Endothelial cell of umbilical vein (primary cell): ENCODE results near the gene CRABP1. TPM values are rescaled to one million over a fixed set of nuclear protein-coding genes. Genes with fewer than 3 reads are reported as not detected.

Source experiments
- BruUV-seq: library from RNA; stranded (reverse); fragments of 400-500 nt; replicated peaks from 2 replicates; lab custom pipeline; 2021; lab: Mats Ljungman, UMichigan
- CTCF ChIA-PET: fragments of 300-600, 350-600 bp; sonication (Branson Sonifier 250); formaldehyde crosslinking; loops from one replicate; lab custom pipeline; 2021; ENCODE audit warnings: antibody characterized with exemption, inconsistent platforms; lab: Charles Lee
- POLR2A ChIA-PET: fragments of 300-600, 350-600 bp; sonication (Branson Sonifier 250); formaldehyde crosslinking; loops from one replicate; lab custom pipeline; 2021; ENCODE audit warnings: antibody characterized with exemption, inconsistent platforms; lab: Charles Lee
- DNase-seq: peaks from one replicate; pipeline ENCODE4 v3.0.0-alpha.2; 2011; ENCODE audit warnings: low read depth, low spot score
- FAIRE-seq: peaks from 2 replicates; lab custom pipeline; 2011; peaks lifted over from hg19 to GRCh38; lab: Jason Lieb, UNC
- H2AFZ ChIP-seq: 2 replicates; pipeline ENCODE4 v1.6.0; 2012; ENCODE audit warnings: low read depth, low read length, control low read depth, inconsistent platforms
- H3K27ac ChIP-seq: 2 replicates; pipeline ENCODE4 v1.5.1; 2011; ENCODE audit warnings: low read depth, mild to moderate bottlenecking, control low read depth, low read length, moderate library complexity; ENCODE audit not compliant: insufficient read depth
- H3K27me3 ChIP-seq, 2 experiments: 2 replicates each; pipeline versions ENCODE4 v1.6.0 to v1.6.1; 2011; ENCODE audit warnings: low read length in 2 of 2, mixed read lengths in 1 of 2; ENCODE audit not compliant: control insufficient read depth in 2 of 2, insufficient read depth in 2 of 2
- H3K36me3 ChIP-seq, 2 experiments: 2 replicates in 1 of 2; 3 replicates in 1 of 2; pipeline ENCODE4 v1.5.1; 2011; ENCODE audit warnings: low read length in 2 of 2, mild to moderate bottlenecking in 1 of 2, moderate library complexity in 1 of 2; ENCODE audit not compliant: control insufficient read depth in 2 of 2, insufficient read depth in 2 of 2; ENCODE audit errors: extremely low read depth in 1 of 2
- H3K4me1 ChIP-seq: 3 replicates; pipeline ENCODE4 v1.5.1; 2011; ENCODE audit warnings: mild to moderate bottlenecking, low read length; ENCODE audit not compliant: control insufficient read depth, insufficient read depth; ENCODE audit errors: extremely low read depth
- H3K4me2 ChIP-seq: 2 replicates; pipeline ENCODE4 v1.6.1; 2011; ENCODE audit warnings: low read length, control low read depth, mixed read lengths; ENCODE audit not compliant: insufficient read depth
- H3K4me3 ChIP-seq, 3 experiments: fragments of 200-600 bp in 1 of 3; sonication (generic), shearing (Covaris generic) in 1 of 3; replicated peaks in 1 of 3; 2 replicates each; pipeline ENCODE4 v1.5.1; 2011 to 2016; ENCODE audit warnings: control low read depth in 3 of 3, low read length in 3 of 3, mild to moderate bottlenecking in 2 of 3, inconsistent platforms in 1 of 3, low read depth in 1 of 3, moderate library complexity in 1 of 3; ENCODE audit not compliant: insufficient read depth in 1 of 3
- H3K79me2 ChIP-seq: 2 replicates; pipeline ENCODE4 v1.6.0; 2012; ENCODE audit warnings: low read length, inconsistent platforms; ENCODE audit not compliant: control insufficient read depth, insufficient read depth
- H3K9ac ChIP-seq: replicated peaks from 2 replicates; pipeline ENCODE3; 2011; ENCODE audit warnings: low read length, control low read depth; ENCODE audit not compliant: insufficient read depth; ENCODE audit errors: extremely low read depth
- H3K9me1 ChIP-seq: replicated peaks from 3 replicates; pipeline ENCODE4 v1.6.0; 2011; ENCODE audit warnings: mild to moderate bottlenecking, low read length; ENCODE audit not compliant: control insufficient read depth, insufficient read depth; ENCODE audit errors: extremely low read depth
- H3K9me3 ChIP-seq: replicated peaks from 2 replicates; pipeline ENCODE4 v1.5.1; 2012; ENCODE audit warnings: low read length, inconsistent platforms; ENCODE audit not compliant: control insufficient read depth, insufficient read depth
- H4K20me1 ChIP-seq: replicated peaks from 2 replicates; pipeline ENCODE3; 2011; ENCODE audit warnings: mild to moderate bottlenecking, low read length; ENCODE audit not compliant: control insufficient read depth, insufficient read depth; ENCODE audit errors: extremely low read depth
- CTCF ChIP-seq, 2 donors: IDR thresholded peaks; 1 replicate in 1 of 2; 2 replicates in 1 of 2; pipeline ENCODE4 v1.5.1; 2011; ENCODE audit warnings: low read length in 2 of 2, mild to moderate bottlenecking in 2 of 2, moderate library complexity in 2 of 2, control low read depth in 1 of 2, inconsistent platforms in 1 of 2, low read depth in 1 of 2; ENCODE audit not compliant: insufficient read depth in 1 of 2; ENCODE audit errors: extremely low read depth in 1 of 2
- EZH2 ChIP-seq: IDR thresholded peaks from 2 replicates; pipeline ENCODE4 v1.6.1; 2012; ENCODE audit warnings: borderline replicate concordance, low read depth, mild to moderate bottlenecking, moderate library complexity, low read length, inconsistent platforms; ENCODE audit not compliant: severe bottlenecking
- FOS ChIP-seq: IDR thresholded peaks from 2 replicates; pipeline ENCODE4 v1.6.1; 2011; ENCODE audit warnings: mild to moderate bottlenecking, low read length, moderate library complexity, borderline replicate concordance; ENCODE audit not compliant: insufficient read depth
- GATA2 ChIP-seq: IDR thresholded peaks from 2 replicates; pipeline ENCODE4 v1.7.0; 2011; ENCODE audit warnings: low read depth, mild to moderate bottlenecking, moderate library complexity, mixed read lengths, low read length; ENCODE audit not compliant: insufficient read length, insufficient read depth
- JUN ChIP-seq: IDR thresholded peaks from 2 replicates; pipeline ENCODE4 v1.6.1; 2011; ENCODE audit warnings: borderline replicate concordance, low read depth; ENCODE audit not compliant: insufficient read length, insufficient read depth
- MYC ChIP-seq: IDR thresholded peaks from one replicate; pipeline ENCODE4 v1.6.1; 2011; ENCODE audit warnings: mild to moderate bottlenecking, low read depth, low read length
- POLR2A ChIP-seq: IDR thresholded peaks from 2 replicates; pipeline ENCODE4 v1.6.1; 2012; ENCODE audit warnings: low read depth, mild to moderate bottlenecking, control low read depth, low read length
- POLR2AphosphoS5 ChIP-seq: IDR thresholded peaks from 2 replicates; pipeline ENCODE4 v1.6.1; 2012; ENCODE audit warnings: low read depth, mild to moderate bottlenecking, control low read depth, low read length, moderate library complexity; ENCODE audit not compliant: insufficient read depth
- dilution Hi-C: fragments of 300-500 bp; cut with MboI; formaldehyde crosslinking; loops from one replicate; pipeline ENCODE4 v1.15.0; 2019; ENCODE audit warnings: low sequenced_read_pairs; ENCODE audit not compliant: extremely low pct_ligation_motif_present
- intact Hi-C: fragments of 100-400 bp; cut with micrococcal nuclease; formaldehyde crosslinking; loops from one replicate; pipeline ENCODE4 v1.10.0; 2022
- polyA plus RNA-seq, 4 experiments: library from polyadenylated mRNA; depleted of rRNA in 3 of 4; stranded (reverse) in 3 of 4; unstranded in 1 of 4; fragments of >200 nt; gene quantifications; 2 replicates each; pipeline versions ENCODE4 v1.2.1 to v1.2.3, GENCODE V29; 2011 to 2012; ENCODE audit warnings: missing spikeins in 1 of 4
- total RNA-seq: library from RNA; stranded (reverse); gene quantifications from 2 replicates; pipeline ENCODE4 v1.2.3, GENCODE V29; 2021
- TF ChIP-seq, protein P1 (sequence below): IDR thresholded peaks from 2 replicates; pipeline ENCODE4 v1.6.1; 2011; ENCODE audit not compliant: insufficient read depth, insufficient read length

Gene CRABP1
- total and polyA plus RNA-seq, 2 donors (not counting 3 experiments of a cell fraction or from before 2014, with no cell fraction given): 0.11 TPM; not detected in 1

DNA sequence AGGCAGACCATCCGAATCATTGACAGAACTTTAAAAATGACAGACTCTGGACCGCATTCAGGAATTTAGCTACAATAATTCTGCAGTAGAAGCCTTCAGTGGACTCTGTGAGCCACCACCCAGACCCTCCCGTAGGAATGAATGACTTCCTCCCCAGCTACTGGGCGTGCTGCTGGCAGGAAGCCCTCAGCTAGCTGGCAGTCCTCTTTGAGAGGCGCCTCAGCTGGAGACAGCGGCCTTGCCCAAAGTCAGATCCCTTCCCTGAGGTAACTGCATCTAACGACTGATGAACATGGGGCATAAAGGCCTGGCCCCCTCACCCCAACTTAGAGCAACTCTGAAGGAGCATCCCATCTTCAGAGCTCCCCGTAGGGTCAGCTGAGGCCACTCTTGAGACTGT is 25.8 kb downstream of the CRABP1 start:
- POLR2A ChIA-PET: no interaction called here
- H3K9ac ChIP-seq: no peak overlapping the region
- BruUV-seq: no TSS peak
- no peak overlapping the region for H3K27ac ChIP-seq
- H3K27me3 ChIP-seq: peaks cover 6 to 9% of the 10 kb centered on the region in 2 experiments
- no peaks in the 10 kb centered on the region for H4K20me1 ChIP-seq
- DNase-seq (no peak), FAIRE-seq (no peak)
- no peak overlapping the region for H2AFZ ChIP-seq
- H3K4me2 ChIP-seq: no peak overlapping the region
- no peaks in the 10 kb centered on the region for H3K79me2 ChIP-seq
- intact Hi-C loops: no loop called here
- H3K9me1 ChIP-seq: no peaks in the 10 kb centered on the region
- H3K36me3 ChIP-seq: no peaks in the 10 kb centered on the region
- H3K4me1 ChIP-seq: no peaks in the 10 kb centered on the region
- no peak overlapping the region for H3K4me3 ChIP-seq
- CTCF ChIA-PET: no interaction called here
- H3K9me3 ChIP-seq: no peaks in the 10 kb centered on the region
- no peak for TF ChIP-seq POLR2AphosphoS5
- TF ChIP-seq, protein P1, sequence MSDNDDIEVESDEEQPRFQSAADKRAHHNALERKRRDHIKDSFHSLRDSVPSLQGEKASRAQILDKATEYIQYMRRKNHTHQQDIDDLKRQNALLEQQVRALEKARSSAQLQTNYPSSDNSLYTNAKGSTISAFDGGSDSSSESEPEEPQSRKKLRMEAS: no peak
- no peak for TF ChIP-seq MYC
- TF ChIP-seq FOS: no peak
- TF ChIP-seq POLR2A: no peak
- no peak for TF ChIP-seq CTCF (IDR thresholded peaks at IDR 0.05; ENCODE audit: extremely low read depth in 1 of 2, insufficient read depth in 1 of 2, low read depth in 1 of 2, low read length in 2 of 2)
- no peak for TF ChIP-seq EZH2
- TF ChIP-seq GATA2: no peak
- TF ChIP-seq JUN: no peak
- dilution Hi-C loops: no loop called here
